Peyer's patch (tissue), 4 donors: ENCODE results near the gene ROBO1.

ENCODE experiments used
- POLR2A ChIP-seq, 2 donors: fragments of 450-650 bp; IDR thresholded peaks; one replicate each; pipeline ENCODE4 v1.5.1; 2017; ENCODE audit warnings: antibody characterized with exemption in 2 of 2, mild to moderate bottlenecking in 2 of 2, moderate library complexity in 2 of 2
- TF ChIP-seq, protein P1 (sequence below), 6 experiments: fragments of 450-650 bp in 4 of 6; fragments of 200-600 bp in 2 of 6; sonication (generic) in 1 of 6; IDR thresholded peaks; one replicate each; pipeline ENCODE4 v1.5.1; 2017 to 2019; ENCODE audit warnings: antibody characterized with exemption in 6 of 6, mild to moderate bottlenecking in 3 of 6, moderate library complexity in 1 of 6

DNA sequence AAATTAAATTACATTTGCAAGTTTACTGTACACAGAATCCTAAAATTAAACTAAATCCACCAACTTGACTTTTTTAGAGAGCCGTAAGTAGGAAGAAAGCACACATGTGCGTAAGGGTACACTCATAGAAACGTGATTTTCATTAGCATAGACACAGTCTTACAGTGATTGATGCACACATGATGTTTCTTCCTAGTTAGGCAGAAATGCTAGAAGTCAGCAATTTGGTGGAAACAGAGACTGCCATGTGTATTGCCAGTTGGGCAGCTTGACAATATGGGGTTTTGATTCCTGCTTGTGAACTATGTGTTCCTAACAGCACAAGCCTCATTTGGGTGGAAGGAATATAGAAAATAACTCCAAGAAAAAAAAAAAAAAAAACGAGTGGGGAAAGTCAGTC is 878.5 kb downstream of the ROBO1 start:
- TF ChIP-seq, protein P1, sequence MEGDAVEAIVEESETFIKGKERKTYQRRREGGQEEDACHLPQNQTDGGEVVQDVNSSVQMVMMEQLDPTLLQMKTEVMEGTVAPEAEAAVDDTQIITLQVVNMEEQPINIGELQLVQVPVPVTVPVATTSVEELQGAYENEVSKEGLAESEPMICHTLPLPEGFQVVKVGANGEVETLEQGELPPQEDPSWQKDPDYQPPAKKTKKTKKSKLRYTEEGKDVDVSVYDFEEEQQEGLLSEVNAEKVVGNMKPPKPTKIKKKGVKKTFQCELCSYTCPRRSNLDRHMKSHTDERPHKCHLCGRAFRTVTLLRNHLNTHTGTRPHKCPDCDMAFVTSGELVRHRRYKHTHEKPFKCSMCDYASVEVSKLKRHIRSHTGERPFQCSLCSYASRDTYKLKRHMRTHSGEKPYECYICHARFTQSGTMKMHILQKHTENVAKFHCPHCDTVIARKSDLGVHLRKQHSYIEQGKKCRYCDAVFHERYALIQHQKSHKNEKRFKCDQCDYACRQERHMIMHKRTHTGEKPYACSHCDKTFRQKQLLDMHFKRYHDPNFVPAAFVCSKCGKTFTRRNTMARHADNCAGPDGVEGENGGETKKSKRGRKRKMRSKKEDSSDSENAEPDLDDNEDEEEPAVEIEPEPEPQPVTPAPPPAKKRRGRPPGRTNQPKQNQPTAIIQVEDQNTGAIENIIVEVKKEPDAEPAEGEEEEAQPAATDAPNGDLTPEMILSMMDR (IDR thresholded peaks at IDR 0.05), result no peak
- TF ChIP-seq POLR2A (IDR thresholded peaks at IDR 0.05), result no peak
